WI38 (cell line): ENCODE measurements around the gene RIMBP3C.
"Not testable (repeated sequence)": the region's sequence is repeated elsewhere in the genome, so short reads cannot be mapped to it uniquely, and the experiment has no call there.

ENCODE experiments used
- H3K4me3 ChIP-seq: 2 replicates; pipeline ENCODE4 v1.5.1; 2011; ENCODE audit warnings: low read depth, mild to moderate bottlenecking, control low read depth, low read length
- TF ChIP-seq, protein P1 (sequence below): IDR thresholded peaks from 2 replicates; pipeline ENCODE4 v1.5.1; 2012; ENCODE audit warnings: low read depth, mild to moderate bottlenecking, control low read depth, low read length

Gene RIMBP3C

DNA sequence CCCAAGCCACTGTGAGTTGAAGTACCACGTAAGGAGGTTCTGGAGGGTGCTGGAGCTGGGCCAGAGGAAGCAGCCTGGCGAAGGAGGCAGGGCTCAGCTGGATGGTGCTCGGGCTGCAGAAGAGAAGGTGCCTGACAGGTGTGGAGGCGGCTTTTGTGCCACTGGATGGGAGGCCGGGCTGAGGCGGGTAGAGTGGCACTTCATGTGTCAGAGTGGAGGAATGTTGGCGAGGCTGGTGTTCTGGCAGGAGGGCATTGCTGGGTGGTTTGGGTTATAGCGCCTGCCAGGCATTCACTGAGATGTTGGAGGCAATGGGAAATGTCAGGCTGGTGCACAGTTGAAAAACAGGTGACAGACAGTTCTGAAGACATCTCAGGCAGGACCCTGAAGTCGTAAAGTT, 40.4 kb upstream of the RIMBP3C start:
- TF ChIP-seq, protein P1, sequence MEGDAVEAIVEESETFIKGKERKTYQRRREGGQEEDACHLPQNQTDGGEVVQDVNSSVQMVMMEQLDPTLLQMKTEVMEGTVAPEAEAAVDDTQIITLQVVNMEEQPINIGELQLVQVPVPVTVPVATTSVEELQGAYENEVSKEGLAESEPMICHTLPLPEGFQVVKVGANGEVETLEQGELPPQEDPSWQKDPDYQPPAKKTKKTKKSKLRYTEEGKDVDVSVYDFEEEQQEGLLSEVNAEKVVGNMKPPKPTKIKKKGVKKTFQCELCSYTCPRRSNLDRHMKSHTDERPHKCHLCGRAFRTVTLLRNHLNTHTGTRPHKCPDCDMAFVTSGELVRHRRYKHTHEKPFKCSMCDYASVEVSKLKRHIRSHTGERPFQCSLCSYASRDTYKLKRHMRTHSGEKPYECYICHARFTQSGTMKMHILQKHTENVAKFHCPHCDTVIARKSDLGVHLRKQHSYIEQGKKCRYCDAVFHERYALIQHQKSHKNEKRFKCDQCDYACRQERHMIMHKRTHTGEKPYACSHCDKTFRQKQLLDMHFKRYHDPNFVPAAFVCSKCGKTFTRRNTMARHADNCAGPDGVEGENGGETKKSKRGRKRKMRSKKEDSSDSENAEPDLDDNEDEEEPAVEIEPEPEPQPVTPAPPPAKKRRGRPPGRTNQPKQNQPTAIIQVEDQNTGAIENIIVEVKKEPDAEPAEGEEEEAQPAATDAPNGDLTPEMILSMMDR = no peak
- no peak overlapping the region for H3K4me3 ChIP-seq

DNA sequence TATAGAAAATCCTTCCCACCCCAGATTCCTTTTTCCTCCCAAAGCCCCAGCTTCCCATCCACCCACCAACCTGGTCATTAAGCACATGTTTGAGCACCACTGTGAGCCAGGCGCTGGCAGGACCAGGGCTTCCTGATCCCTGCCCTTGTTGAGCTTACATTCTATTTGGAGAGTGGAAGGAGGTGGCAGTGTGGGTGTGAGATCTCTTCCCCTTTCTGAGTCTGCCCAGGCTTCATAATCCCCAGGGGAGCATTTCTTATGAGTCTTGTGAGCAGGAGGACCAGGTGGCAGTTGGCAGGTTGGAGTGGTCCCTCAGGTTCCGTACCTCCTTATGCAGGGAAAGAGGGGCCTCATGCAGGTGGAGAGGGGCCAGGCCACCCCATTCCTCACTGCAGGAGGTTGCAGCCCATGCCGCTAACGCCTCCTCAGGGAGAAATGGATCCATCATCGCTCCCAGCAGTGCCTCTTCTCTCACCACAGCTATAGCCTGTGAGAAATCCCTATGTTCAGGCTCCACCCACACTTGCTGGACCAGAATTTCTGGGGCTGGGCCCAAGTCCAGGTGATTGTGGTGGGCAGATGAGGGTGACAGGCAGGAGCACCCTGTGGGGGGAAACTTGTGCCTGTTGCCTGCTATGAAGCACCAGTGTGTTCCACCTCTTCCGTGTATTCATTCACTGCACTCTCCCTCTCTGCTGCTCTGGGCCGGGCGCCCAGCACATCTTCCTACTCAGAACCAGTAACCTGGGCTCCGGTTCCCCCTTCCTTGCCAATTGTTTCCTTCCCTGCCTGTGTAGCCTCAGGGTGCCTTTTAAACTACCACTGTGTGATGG, 39.8 kb upstream of the RIMBP3C start:
- no peak overlapping the region for H3K4me3 ChIP-seq
- TF ChIP-seq, protein P1 = no peak

DNA sequence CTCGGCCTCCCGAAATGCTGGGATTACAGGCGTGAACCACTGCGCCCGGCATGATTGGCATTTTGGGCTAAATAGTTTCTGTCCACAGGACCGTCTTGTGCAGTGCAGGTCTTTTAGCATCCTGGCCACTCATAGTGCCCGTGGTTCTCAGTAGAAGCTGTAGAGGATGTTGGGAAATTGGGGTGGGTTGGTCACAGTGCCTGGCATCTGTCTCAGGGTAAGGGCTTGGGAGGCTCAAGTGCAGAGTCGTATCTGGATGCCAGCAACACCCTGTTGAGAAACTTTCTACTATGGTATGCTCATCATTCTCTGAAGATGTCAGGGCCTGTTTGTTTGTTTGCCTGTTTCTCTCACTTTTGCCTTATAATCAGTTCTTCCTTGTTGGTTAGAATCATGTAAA, 38.1 kb upstream of the RIMBP3C start:
- TF ChIP-seq, protein P1 = no peak
- H3K4me3 ChIP-seq = no peak overlapping the region

DNA sequence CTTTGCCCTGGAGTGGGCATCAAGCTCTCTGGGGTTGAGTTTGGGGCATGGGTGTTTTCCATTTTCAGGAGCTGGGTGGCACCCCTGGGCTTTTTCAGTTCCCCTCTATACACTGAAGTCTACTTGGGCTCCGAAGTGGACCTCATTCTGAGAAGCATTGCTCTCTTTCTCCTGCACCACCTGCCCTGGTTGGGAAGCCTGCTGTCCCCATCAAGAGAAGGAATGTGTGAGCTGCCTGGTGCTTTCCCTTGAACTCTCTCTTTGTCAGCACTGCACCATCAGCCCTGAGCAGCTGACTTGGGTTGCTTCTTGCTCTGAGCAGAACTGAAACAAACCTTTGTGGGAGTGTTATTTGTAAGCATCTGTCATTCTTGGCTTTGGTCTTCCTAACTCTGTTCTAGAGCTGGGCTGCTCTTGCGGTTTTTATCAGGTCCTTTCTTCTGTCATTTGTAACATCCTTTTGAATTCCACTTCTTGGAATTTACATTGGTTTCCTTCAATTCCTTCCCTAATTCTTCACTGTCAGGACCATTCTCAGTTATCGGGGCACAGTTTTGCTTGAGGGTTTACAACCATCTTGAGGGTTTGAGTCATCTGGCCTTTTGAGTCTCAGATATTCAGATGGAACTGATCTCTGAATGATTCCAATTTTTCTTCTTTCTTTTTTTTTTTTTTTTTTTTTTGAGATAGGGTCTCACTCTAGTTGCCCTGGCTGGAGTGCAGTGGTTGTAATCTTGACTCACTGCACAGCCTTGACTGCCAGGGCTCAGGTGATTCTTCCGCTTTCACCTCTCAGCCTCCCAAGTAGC, 36.7 kb upstream of the RIMBP3C start:
- no peak overlapping the region for H3K4me3 ChIP-seq
- TF ChIP-seq, protein P1 = no peak

DNA sequence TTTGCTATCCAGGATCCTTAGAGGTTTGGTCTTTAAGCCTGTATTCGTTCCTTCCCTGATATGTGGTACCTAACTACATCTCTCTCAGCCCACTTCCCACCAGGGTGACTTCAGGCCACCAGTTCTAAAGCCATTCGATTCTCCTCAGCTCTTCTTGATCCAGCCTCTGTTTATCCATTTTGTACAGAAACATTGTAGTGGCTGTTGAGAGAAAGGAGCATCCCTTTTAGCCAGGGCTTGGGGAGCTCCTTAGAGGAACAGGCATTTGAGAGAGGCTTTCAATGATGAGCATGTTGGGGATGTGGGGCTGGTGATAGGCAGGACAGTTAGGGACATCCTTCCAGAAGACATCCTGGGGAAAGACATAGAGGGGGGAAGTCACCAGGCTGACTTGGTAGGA, 34.1 kb upstream of the RIMBP3C start:
- no peak overlapping the region for H3K4me3 ChIP-seq
- TF ChIP-seq, protein P1 = no peak

DNA sequence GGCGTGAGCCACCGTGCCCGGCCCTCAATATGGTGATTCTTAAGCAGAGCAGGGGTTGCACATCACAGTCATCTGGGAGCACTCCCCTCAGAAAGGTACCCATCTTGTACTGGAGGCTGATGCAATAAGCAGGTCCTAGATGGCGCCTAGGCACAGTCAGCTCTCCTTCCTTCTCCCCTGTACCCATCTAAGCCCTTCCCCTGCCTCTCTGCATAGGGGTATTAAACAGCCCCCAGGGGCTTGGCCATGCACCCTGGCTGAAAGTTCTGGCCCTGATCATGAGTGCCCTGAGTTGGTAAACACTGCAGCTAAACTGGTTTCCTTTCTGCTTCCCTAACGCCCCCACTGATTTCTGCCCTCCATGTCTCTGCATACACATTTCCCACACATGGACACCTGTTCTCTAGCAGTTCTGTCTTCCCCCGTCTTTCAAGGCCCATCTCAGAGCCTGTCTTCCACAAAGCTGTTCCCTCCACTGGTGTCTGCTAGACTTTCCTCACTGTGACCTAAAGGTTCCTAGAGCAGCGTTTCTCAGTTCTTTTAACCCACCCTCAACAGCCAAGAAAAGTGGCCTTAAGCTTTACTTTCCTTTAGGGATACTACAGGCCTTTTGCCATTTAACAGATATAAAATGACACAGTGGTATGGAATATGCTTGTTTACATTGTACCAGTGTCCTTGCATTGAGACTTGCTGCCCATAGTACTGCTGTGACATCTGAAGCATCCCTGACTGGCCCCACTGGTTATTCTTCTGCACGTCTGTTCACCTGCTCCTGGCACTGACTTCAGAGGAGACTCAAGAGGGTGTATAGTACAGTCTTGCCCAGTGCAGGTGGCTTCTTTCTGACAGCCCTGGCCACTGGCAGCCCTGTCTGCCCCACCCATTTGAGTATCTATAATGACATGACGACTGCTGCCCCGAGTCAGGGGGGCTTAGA, 31.8 kb upstream of the RIMBP3C start:
- H3K4me3 ChIP-seq = no peak overlapping the region
- TF ChIP-seq, protein P1 = no peak

DNA sequence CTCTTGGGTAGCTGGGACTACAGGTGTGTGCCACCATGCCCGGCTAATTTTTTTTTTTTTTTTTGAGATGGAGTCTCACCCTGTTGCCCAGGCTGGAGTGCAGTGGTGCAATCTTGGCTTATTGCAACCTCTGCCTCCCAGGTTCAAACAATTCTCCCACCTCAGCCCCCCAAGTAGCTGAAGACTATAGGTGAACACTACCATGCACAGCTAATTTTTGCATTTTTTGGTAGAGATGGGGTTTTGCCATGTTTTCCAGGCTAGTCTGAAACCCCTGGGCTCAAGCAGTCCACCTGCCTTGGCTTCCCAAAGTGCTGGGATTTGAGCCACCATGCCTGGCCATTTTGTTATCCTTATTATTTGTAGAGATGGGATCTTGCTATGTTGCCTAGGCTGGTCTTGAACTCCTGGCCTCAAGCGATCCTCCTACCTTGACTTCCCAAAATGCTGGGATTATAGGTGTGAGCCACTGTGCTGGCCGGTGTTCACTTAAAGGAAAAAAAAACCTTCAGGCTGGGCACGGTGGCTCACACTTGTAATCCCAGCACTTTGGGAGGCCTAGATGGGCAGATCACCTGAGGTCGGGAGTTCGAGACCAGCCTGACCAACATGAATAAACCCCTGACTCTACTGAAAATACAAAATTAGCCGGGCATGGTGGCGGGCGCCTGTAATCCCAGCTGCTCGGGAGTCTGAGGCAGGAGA, 29.9 kb upstream of the RIMBP3C start:
- not testable (repeated sequence) for H3K4me3 ChIP-seq

DNA sequence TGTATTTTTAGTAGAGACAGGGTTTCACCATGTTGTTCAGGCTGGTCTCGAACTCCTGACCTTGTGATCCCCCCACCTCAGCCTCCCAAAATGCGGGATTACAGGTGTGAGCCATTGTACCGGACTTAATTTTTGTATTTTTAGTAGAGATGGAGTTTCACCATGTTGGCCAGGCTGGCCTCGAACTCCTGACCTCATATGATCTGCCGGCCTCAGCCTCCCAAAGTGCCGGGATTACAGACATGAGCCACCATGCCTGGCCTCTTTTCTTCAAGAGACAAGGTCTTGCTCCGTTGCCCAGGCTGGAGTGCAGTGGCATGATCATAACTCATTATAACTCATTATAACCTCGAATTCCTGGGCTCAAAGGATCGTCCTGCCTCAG, 29.4 kb upstream of the RIMBP3C start:
- not testable (repeated sequence) for H3K4me3 ChIP-seq
